Neural progenitor cell (in vitro differentiated cells): ENCODE results near the gene USP9X. TPM values are rescaled to one million over a fixed set of nuclear protein-coding genes. Genes with fewer than 3 reads are reported as not detected.

Source experiments
- DNase-seq: peaks from one replicate; pipeline ENCODE4 v3.0.0-alpha.2; 2016; ENCODE audit warnings: low spot score
- H2AFZ ChIP-seq: fragments of 200-600 bp; sonication (generic); replicated peaks from 2 replicates; pipeline ENCODE4 v1.6.1; 2016; ENCODE audit warnings: antibody characterized with exemption
- H3F3A ChIP-seq: fragments of 200-600 bp; sonication (generic); 2 replicates; pipeline ENCODE4 v1.6.1; 2016; ENCODE audit warnings: antibody characterized with exemption, low read depth
- H3K27ac ChIP-seq: fragments of 200-600 bp; sonication (generic); 2 replicates; pipeline ENCODE4 v1.5.1; 2016; ENCODE audit warnings: mild to moderate bottlenecking
- H3K27me3 ChIP-seq: fragments of 200-600 bp; sonication (generic); 2 replicates; pipeline ENCODE4 v1.6.1; 2016; ENCODE audit warnings: mild to moderate bottlenecking, moderate library complexity
- H3K36me3 ChIP-seq: fragments of 200-600 bp; sonication (generic); 2 replicates; pipeline ENCODE4 v1.5.1; 2016
- H3K4me1 ChIP-seq: fragments of 200-600 bp; sonication (generic); 2 replicates; pipeline ENCODE4 v1.6.1; 2016; ENCODE audit warnings: mixed run types
- H3K4me2 ChIP-seq: fragments of 200-600 bp; sonication (generic); 2 replicates; pipeline ENCODE4 v1.6.1; 2016
- H3K4me3 ChIP-seq: fragments of 200-600 bp; sonication (generic); 2 replicates; pipeline ENCODE4 v1.5.1; 2016
- H3K79me2 ChIP-seq: fragments of 200-600 bp; sonication (generic); 2 replicates; pipeline ENCODE4 v1.6.1; 2016; ENCODE audit warnings: low read depth
- H3K9ac ChIP-seq: fragments of 200-600 bp; sonication (generic); 2 replicates; pipeline ENCODE4 v1.6.1; 2016
- H3K9me3 ChIP-seq: fragments of 200-600 bp; sonication (generic); 2 replicates; pipeline ENCODE4 v1.5.1; 2016; ENCODE audit warnings: low read depth
- H4K20me1 ChIP-seq: fragments of 200-600 bp; sonication (generic); 2 replicates; pipeline ENCODE4 v1.6.1; 2016; ENCODE audit warnings: low read depth
- H3K27ac Mint-ChIP-seq: 3 replicates; pipeline ENCODE4 v1.8.0; 2021; ENCODE audit warnings: mixed read lengths
- H3K27me3 Mint-ChIP-seq: 2 replicates; pipeline ENCODE4 v1.8.0; 2022; ENCODE audit warnings: low read depth, mild to moderate bottlenecking, inconsistent platforms, moderate library complexity, mixed read lengths; ENCODE audit not compliant: insufficient read depth
- H3K36me3 Mint-ChIP-seq: 3 replicates; pipeline ENCODE4 v1.8.0; 2021; ENCODE audit warnings: mixed read lengths
- H3K4me1 Mint-ChIP-seq: 3 replicates; pipeline ENCODE4 v1.8.0; 2021; ENCODE audit warnings: mixed read lengths
- H3K4me3 Mint-ChIP-seq: 3 replicates; pipeline ENCODE4 v1.8.0; 2021; ENCODE audit warnings: mild to moderate bottlenecking, moderate library complexity, mixed read lengths
- H3K9me3 Mint-ChIP-seq: 3 replicates; pipeline ENCODE4 v1.8.0; 2020; ENCODE audit warnings: mixed read lengths
- CTCF ChIP-seq: fragments of 200-600 bp; sonication (generic); IDR thresholded peaks from 2 replicates; pipeline ENCODE4 v1.5.1; 2017; ENCODE audit warnings: antibody characterized with exemption, mild to moderate bottlenecking
- EZH2 ChIP-seq: fragments of 200-600 bp; sonication (generic); IDR thresholded peaks from 2 replicates; pipeline ENCODE4 v1.6.1; 2017; ENCODE audit warnings: antibody characterized with exemption, mild to moderate bottlenecking, moderate library complexity
- EZH2phosphoT487 ChIP-seq: fragments of 200-600 bp; sonication (generic); IDR thresholded peaks from 2 replicates; pipeline ENCODE4 v1.6.1; 2017; ENCODE audit warnings: antibody characterized with exemption
- total RNA-seq: library from RNA; depleted of rRNA; stranded (reverse); fragments of >200 nt; gene quantifications from 2 replicates; pipeline ENCODE4 v1.2.3, GENCODE V29; 2015; ENCODE audit warnings: low replicate concordance

The USP9X gene
- total RNA-seq, 1 donor from 2014 or later = 115 TPM

DNA sequence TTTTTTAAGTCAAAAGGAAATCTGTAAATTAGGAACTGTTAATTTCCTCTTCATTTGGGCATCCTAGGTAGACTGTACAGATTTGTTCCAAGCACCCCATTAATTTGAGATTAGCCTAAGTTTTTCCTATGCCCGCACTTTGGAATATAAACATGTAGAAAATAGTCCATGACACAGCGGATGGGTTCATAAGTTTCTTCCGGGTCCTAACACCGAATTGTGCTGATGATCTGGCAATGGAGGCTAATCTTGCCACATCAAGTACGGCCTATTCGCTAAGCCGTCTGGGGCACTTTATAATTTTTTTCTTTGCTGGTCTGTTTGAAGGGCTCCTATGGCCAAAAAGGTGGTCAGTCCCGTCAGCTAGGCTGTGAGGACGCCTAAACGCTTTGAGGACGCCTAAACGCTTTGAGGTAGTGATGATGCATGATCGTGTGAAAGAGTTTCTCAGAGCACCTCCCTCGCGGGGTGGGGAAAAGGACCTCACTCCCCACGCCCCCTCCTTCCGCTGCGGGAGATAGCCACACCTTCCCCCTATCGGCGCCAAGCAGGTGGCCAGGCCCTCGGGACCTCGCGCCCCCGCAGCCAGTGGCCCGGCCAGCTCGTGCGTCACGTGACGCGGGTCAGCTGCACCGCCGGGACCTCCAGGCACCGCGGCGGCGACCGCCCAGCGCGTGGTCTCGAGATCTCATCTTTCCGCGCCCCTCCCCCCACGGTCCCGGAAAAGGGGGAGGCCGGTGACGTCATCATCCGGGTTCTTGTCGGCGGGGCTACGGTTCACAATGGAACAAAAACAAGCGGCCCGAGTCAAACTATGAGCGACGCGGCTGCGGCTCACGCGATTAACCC is 977 bp upstream of the USP9X start:
- H3K4me2 ChIP-seq = peak overlapping the region; percentile 80
- H3K4me3 ChIP-seq = peak overlapping the region; percentile 84
- no peaks in the 10 kb centered on the region for H3K27me3 ChIP-seq
- no peak overlapping the region for H2AFZ ChIP-seq
- Mint-ChIP-seq H3K36me3 (no peaks in the 10 kb centered on the region), H3K9me3 (no peaks in the 10 kb centered on the region), H3K27me3 (no peaks in the 10 kb centered on the region), H3K4me1 (peaks cover 14% of the 10 kb centered on the region), H3K27ac (peak overlapping the region; percentile 97), H3K4me3 (peak overlapping the region; percentile 92)
- H4K20me1 ChIP-seq = peaks cover 29% of the 10 kb centered on the region
- H3K36me3 ChIP-seq = no peaks in the 10 kb centered on the region
- TF ChIP-seq EZH2phosphoT487 (no peak), CTCF (no peak), EZH2 (no peak)
- peaks cover 45% of the 10 kb centered on the region for H3K79me2 ChIP-seq
- no peaks in the 10 kb centered on the region for H3K9me3 ChIP-seq
- H3K27ac ChIP-seq = peak overlapping the region; percentile 100
- DNase-seq = peak; percentile 98
- H3K9ac ChIP-seq = peak overlapping the region; percentile 98
- H3K4me1 ChIP-seq = peaks cover 10% of the 10 kb centered on the region
- H3F3A ChIP-seq = peaks cover 9% of the 10 kb centered on the region

DNA sequence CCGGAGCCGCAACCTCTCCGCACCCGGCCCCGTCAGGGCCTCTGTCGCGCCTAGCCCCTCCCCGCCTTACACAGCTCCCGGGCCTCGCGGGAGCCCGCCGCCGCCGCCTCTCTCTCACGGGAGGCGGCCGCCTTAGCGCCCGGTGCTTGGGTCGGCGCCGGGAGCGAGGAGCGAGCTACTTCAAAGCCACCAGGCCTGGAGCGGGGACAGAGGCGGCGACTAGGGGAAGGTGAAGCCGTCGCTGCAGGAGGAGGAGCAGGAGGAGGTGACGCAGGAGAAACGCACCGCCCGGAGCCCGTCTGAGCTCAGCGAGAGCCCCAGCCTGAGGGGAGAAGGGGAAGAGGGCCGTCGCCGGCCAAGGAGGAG is 250 bp downstream of the USP9X start:
- DNase-seq = no peak
- Histone ChIP-seq H3K9ac (peak overlapping the region; percentile 98), H3K79me2 (peaks cover 57% of the 10 kb centered on the region), H3K9me3 (no peaks in the 10 kb centered on the region), H3F3A (peaks cover 9% of the 10 kb centered on the region), H3K4me1 (peaks cover 20% of the 10 kb centered on the region), H3K27me3 (no peaks in the 10 kb centered on the region), H3K4me3 (peak overlapping the region; percentile 84), H3K36me3 (no peaks in the 10 kb centered on the region), H3K27ac (peak overlapping the region; percentile 100), H4K20me1 (peaks cover 41% of the 10 kb centered on the region), H2AFZ (no peak overlapping the region), H3K4me2 (peak overlapping the region; percentile 80)
- H3K4me1 Mint-ChIP-seq = peaks cover 18% of the 10 kb centered on the region
- TF ChIP-seq EZH2 (no peak), CTCF (no peak), EZH2phosphoT487 (no peak)
- no peak overlapping the region for H3K27ac Mint-ChIP-seq
- H3K4me3 Mint-ChIP-seq = peak overlapping the region; percentile 92
- no peaks in the 10 kb centered on the region for H3K36me3 Mint-ChIP-seq
- no peaks in the 10 kb centered on the region for H3K27me3 Mint-ChIP-seq
- no peaks in the 10 kb centered on the region for H3K9me3 Mint-ChIP-seq

GRCh38 chrX:41085878-41086626 is 807 bp downstream of the USP9X start:
- no peaks in the 10 kb centered on the region for H3K36me3 Mint-ChIP-seq
- H3K4me3 ChIP-seq = peak overlapping the region; percentile 84
- peaks cover 46% of the 10 kb centered on the region for H4K20me1 ChIP-seq
- H3K27ac ChIP-seq = peak overlapping the region; percentile 100
- H3K4me1 ChIP-seq = peaks cover 25% of the 10 kb centered on the region
- H3K9me3 Mint-ChIP-seq = no peaks in the 10 kb centered on the region
- H3K79me2 ChIP-seq = peaks cover 63% of the 10 kb centered on the region
- peak overlapping the region; percentile 92 for H3K4me3 Mint-ChIP-seq
- H3F3A ChIP-seq = peaks cover 9% of the 10 kb centered on the region
- H3K4me1 Mint-ChIP-seq = peaks cover 20% of the 10 kb centered on the region
- H3K9ac ChIP-seq = peak overlapping the region; percentile 98
- no peak overlapping the region for H3K27ac Mint-ChIP-seq
- H3K4me2 ChIP-seq = peak overlapping the region; percentile 80
- DNase-seq = peak; percentile 60
- H3K27me3 Mint-ChIP-seq = no peaks in the 10 kb centered on the region
- no peak overlapping the region for H2AFZ ChIP-seq
- H3K27me3 ChIP-seq = no peaks in the 10 kb centered on the region
- TF ChIP-seq EZH2phosphoT487 = no peak
- no peak for TF ChIP-seq CTCF
- no peak for TF ChIP-seq EZH2
- H3K36me3 ChIP-seq = no peaks in the 10 kb centered on the region
- no peaks in the 10 kb centered on the region for H3K9me3 ChIP-seq
